ENCODE results near the gene KAT2B.

DNA sequence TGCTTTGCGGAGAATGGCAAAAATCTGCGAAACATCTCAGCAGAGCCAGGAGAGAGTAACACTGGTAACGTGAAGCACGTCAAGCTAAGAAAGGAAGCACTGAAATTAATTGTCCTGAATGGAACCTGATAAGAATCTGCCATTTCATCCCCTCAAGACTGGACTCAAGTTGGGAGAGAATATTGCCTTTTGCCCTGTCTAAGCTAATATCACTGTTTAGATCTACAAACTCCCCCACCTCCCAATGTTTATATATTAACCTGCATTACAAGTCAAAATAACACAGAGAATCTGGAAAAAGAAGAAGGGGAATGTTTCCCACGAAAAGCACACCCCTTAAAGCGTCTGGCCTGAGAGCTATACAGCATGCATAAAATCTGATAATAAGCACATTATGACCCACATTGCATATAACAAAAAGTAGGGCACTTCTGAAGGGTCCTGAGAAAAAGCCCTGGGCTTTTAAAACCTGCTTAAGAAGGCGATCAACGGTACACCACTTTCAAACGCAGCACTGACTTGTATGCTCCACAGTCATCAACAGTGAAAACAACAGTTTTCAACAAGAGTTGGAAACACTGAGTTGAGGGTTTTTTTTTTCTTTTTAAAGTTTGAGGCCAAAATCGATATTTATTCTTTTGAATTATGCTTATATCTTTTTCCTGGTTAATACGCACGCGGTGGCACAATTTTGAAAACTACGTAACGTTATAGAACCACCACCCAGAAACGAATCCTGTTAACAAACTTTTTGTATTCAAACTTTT lies 1.4 kb upstream of the KAT2B start:
- TF ChIP-seq CTCF (IDR thresholded peaks at IDR 0.05) (no peak), POLR2A (IDR thresholded peaks at IDR 0.05) (no peak)

Data from uterus (tissue), 2 donors.